A549 (cell line): ENCODE data around the gene CYB5D1.

Experiments
- ATOH8 ChIP-seq: fragments of 250-450 bp; sonication (Bioruptor Pico); IDR thresholded peaks from 2 replicates; pipeline ENCODE4 v1.5.0; 2020; ENCODE audit warnings: low read depth, mild to moderate bottlenecking, moderate library complexity
- CTCF ChIP-seq: fragments of >200 bp; sonication (Bioruptor Twin); formaldehyde crosslinking; IDR thresholded peaks from 3 replicates; pipeline ENCODE4 v1.5.1; 2016
- EP300 ChIP-seq, 2 experiments: fragments of >200 bp; sonication (Bioruptor Twin); formaldehyde crosslinking; IDR thresholded peaks; 2 replicates in 1 of 2; 3 replicates in 1 of 2; pipeline ENCODE4 v1.6.1; 2016 to 2017
- GATA3 ChIP-seq: IDR thresholded peaks from 2 replicates; pipeline ENCODE4 v1.6.1; 2012; ENCODE audit warnings: borderline replicate concordance
- HMGXB4 ChIP-seq: fragments of 250-450 bp; sonication (Bioruptor Pico); IDR thresholded peaks from 2 replicates; pipeline ENCODE4 v1.5.0; 2021; ENCODE audit warnings: mild to moderate bottlenecking, moderate library complexity, borderline replicate concordance
- KDM1A ChIP-seq: fragments of 200-600 bp; sonication (generic); IDR thresholded peaks from 2 replicates; pipeline ENCODE4 v1.6.1; 2016; ENCODE audit warnings: low read depth, mild to moderate bottlenecking
- MYC ChIP-seq: IDR thresholded peaks from 2 replicates; pipeline ENCODE4 v1.6.1; 2012; ENCODE audit warnings: mild to moderate bottlenecking, inconsistent platforms, low read length, improper control_type of control experiment, borderline replicate concordance
- RCOR1 ChIP-seq: fragments of 150-350 bp; IDR thresholded peaks from 2 replicates; pipeline ENCODE4 v1.6.1; 2014; ENCODE audit warnings: antibody characterized with exemption, low read length, low read depth
- USF2 ChIP-seq: fragments of 450-650 bp; IDR thresholded peaks from 2 replicates; pipeline ENCODE4 v1.6.1; 2014; ENCODE audit warnings: antibody characterized with exemption
- ZC3H11A ChIP-seq: fragments of 450-650 bp; IDR thresholded peaks from 2 replicates; pipeline ENCODE4 v1.6.1; 2014; ENCODE audit warnings: antibody characterized with exemption, mild to moderate bottlenecking

- no peak for TF ChIP-seq CTCF
- no peak for TF ChIP-seq KDM1A
- TF ChIP-seq USF2 = no peak
- no peak for TF ChIP-seq ATOH8 (CRISPR knock-in tag)
- TF ChIP-seq HMGXB4 (CRISPR knock-in tag) = no peak
- no peak for TF ChIP-seq GATA3
- no peak for TF ChIP-seq EP300 (IDR thresholded peaks at IDR 0.05)
- no peak for TF ChIP-seq RCOR1
- TF ChIP-seq ZC3H11A = no peak
- TF ChIP-seq MYC = no peak
These were observed 52.5 kb downstream of the CYB5D1 start for GRCh38 chr17:7910281-7910680.
